Measurements from ENCODE around the gene DNASE1L2.

DNASE1L2 gene

DNA sequence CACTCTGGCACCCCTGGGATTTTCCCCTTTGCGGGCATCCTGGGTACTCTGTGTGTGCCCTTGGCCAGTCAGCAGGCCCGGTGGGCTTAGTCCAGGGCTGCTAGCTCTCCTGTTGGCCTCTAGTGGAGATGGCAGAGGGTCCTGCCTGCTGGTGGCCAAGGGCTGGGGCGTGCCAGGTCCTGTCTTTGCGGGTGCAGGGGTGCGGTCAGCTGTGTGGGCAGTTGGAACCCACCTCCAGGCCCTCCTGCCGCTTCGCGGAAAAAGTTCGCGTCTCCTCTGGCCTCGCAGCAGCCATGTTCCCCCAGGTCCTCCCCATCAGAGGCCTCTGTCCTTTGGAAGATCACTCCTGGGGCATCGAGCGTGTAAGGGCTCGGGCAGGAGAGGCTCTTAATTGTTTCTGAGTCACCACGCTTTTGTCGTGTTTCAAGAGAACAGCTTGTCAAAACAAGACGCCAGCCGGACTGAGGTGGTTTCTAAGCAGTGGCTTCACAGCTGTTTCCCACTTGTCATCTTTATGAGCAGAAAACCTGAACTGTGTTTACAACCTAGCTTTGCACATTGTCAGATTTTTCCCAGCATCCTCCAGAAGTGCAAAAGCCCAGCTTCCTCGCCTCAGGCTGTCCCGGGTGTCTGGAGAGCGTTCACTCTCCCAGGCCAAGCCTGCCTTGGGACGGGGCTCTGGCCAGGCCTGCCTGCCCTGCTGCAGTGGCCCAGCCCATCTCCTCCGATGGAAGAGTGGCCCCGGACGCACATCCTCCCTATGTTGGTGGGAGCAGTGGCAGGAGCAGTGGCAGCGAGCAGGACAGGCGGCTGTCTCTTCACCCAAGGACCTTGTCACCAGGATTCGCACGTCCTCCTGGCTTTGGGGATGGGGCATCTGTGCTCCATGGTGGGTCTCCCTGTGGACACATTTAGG, 5.0 kb upstream of the DNASE1L2 start:
- CTCF ChIA-PET: no interaction called here
- TF ChIP-seq, protein P1, sequence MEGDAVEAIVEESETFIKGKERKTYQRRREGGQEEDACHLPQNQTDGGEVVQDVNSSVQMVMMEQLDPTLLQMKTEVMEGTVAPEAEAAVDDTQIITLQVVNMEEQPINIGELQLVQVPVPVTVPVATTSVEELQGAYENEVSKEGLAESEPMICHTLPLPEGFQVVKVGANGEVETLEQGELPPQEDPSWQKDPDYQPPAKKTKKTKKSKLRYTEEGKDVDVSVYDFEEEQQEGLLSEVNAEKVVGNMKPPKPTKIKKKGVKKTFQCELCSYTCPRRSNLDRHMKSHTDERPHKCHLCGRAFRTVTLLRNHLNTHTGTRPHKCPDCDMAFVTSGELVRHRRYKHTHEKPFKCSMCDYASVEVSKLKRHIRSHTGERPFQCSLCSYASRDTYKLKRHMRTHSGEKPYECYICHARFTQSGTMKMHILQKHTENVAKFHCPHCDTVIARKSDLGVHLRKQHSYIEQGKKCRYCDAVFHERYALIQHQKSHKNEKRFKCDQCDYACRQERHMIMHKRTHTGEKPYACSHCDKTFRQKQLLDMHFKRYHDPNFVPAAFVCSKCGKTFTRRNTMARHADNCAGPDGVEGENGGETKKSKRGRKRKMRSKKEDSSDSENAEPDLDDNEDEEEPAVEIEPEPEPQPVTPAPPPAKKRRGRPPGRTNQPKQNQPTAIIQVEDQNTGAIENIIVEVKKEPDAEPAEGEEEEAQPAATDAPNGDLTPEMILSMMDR (IDR thresholded peaks at IDR 0.05; ENCODE audit: control extremely low read depth, extremely low read depth, low read depth, missing control alignments): no peak
- POLR2A ChIA-PET: no interaction called here
- DNase-seq (ENCODE audit: extremely low spot score): no peak

DNA sequence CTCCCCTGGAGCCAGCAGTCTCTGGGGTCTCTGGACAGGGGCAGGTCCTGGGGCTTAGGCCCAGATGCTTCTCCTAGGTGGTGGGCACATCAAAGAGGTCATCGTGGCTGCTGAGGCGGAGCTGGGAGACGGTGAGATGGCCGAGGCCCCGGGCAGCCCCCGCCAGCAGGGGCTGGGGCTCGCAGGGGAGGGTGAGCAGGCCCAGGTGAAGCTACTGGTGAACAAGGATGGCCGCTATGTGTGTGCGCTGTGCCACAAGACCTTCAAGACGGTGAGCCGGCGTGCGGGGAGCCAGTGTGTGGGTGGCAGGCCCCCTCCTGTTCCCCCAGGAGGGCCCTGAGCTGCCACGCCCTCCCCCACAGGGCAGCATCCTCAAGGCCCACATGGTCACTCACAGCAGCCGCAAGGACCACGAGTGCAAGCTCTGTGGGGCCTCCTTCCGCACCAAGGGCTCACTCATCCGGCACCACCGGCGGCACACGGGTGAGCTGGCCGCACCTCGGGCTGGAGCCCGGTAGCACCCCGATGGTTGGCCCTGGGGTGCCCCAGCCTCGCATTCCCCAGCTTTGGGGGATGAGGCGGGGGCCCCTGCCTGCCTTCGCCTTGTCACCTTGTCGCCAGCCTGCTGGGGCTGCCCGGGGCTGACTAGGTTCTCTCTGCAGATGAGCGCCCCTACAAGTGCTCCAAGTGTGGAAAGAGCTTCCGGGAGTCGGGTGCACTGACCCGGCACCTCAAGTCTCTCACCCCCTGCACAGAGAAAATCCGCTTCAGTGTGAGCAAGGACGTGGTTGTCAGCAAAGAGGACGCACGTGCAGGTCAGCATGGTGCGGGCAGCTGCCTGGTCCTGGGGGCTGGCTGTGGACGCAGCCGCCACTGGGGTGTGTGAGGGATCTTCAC, 3.9 kb upstream of the DNASE1L2 start:
- POLR2A ChIA-PET: interaction anchor here (0.7 kb wide), 1 partner anchor 226 kb away, joined by 3 read pairs; no protein-coding TSS in a partner anchor
- no peak for DNase-seq (ENCODE audit: extremely low spot score)
- TF ChIP-seq, protein P1 (IDR thresholded peaks at IDR 0.05; ENCODE audit: control extremely low read depth, extremely low read depth, low read depth, missing control alignments): no peak
- CTCF ChIA-PET: interaction anchor here (0.6 to 0.7 kb wide), 2 partner anchors 19 to 38 kb away, joined by 3 read pairs; partner anchors contain the start of gene ECI1

DNA sequence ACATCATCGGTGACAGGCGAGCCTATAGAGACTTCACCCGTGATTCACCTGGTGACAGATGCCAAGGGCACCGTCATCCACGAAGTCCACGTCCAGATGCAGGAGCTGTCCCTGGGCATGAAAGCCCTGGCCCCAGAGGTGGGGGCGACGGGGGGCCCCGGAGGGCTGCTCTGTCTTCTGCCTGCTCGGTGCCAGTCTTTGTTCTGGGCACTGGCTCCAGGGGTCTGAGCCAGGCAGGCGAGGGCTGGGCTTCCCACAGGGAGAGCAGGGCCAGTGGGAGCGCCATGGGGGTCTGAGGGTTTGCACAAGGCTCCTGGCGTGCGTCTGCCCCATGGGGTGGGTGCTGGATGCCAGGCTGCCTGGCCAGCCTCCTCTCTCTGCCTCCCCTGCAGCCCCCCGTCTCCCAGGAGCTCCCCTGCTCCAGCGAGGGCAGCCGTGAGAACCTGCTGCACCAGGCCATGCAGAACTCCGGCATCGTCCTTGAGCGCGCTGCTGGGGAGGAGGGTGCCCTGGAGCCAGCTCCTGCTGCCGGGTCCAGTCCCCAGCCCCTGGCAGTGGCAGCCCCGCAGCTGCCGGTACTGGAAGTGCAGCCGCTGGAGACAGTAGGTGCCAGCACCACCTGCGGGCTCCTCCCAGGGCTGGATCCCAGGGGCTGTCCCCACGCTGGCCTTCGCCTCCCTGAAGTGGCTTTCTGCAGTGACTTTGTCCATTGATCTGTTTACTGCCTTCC, 3.0 kb upstream of the DNASE1L2 start:
- DNase-seq (ENCODE audit: extremely low spot score): no peak
- TF ChIP-seq, protein P1 (IDR thresholded peaks at IDR 0.05; ENCODE audit: control extremely low read depth, extremely low read depth, low read depth, missing control alignments): no peak
- ChIA-PET POLR2A (interaction anchor here (0.6 kb wide), 1 partner anchor 32 kb away, joined by 4 read pairs; no protein-coding TSS in a partner anchor), CTCF (interaction anchor here (2.0 kb wide), 1 partner anchor 18 kb away, joined by 7 read pairs; the partner anchor contains the start of gene ECI1)

DNA sequence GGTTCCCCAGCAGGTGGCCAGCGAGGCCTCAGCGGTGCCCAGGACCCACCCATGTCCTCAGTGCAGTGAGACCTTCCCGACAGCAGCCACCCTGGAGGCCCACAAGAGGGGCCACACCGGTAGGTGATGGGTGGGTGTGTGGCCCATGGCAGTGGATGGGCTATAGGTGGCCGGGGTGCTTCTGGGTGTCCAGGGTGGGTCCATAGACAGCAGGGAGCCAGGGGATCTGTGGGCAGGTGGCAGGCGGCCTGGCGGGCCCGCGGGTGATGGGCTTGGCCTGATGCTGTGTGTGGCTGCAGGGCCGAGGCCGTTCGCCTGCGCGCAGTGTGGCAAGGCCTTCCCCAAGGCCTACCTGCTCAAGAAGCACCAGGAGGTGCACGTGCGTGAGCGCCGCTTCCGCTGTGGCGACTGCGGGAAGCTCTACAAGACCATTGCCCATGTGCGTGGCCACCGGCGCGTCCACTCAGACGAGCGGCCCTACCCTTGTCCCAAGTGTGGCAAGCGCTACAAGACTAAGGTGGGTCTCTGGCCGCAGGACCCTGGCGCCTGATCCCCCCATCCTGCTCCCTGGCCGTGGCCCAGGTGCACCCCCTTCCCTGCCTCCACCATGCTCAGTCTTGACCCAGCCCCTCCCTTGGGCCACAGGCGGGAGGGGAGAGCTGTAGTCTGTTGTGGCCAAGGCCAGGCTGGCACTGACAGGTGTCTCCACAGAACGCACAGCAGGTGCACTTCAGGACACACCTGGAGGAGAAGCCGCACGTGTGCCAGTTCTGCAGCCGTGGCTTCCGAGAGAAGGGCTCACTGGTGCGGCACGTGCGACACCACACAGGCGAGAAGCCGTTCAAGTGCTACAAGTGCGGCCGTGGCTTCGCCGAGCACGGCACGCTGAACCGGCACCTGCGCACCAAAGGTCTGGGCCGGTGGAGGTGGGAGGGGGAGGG, 2.1 kb upstream of the DNASE1L2 start:
- CTCF ChIA-PET: interaction anchor here (2.0 kb wide), 1 partner anchor 17 kb away, joined by 7 read pairs; the partner anchor contains the start of gene ECI1
- DNase-seq (ENCODE audit: extremely low spot score): no peak
- TF ChIP-seq, protein P1 (IDR thresholded peaks at IDR 0.05; ENCODE audit: control extremely low read depth, extremely low read depth, low read depth, missing control alignments): no peak
- POLR2A ChIA-PET: interaction anchor here (0.6 kb wide), 1 partner anchor 31 kb away, joined by 4 read pairs; no protein-coding TSS in a partner anchor

DNA sequence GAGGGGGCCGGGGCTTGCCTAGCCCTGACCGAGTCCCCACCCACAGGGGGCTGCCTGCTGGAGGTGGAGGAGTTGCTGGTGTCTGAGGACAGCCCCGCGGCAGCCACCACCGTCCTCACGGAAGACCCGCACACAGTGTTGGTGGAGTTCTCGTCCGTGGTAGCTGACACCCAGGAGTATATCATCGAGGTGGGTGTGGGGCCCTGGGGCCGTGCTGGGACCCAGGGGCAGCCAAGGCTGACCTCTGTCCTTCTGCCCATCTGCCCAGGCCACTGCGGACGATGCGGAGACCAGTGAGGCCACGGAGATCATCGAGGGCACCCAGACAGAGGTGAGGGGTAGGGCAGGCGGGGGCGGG, 1.5 kb upstream of the DNASE1L2 start:
- CTCF ChIA-PET: interaction anchor here (2.0 kb wide), 1 partner anchor 17 kb away, joined by 7 read pairs; the partner anchor contains the start of gene ECI1
- POLR2A ChIA-PET: no interaction called here
- DNase-seq (ENCODE audit: extremely low spot score): no peak
- TF ChIP-seq, protein P1 (IDR thresholded peaks at IDR 0.05; ENCODE audit: control extremely low read depth, extremely low read depth, low read depth, missing control alignments): no peak
